Fibroblast of mammary gland (primary cell): ENCODE data around the gene SPTAN1.

Experiments
- DNase-seq: peaks from one replicate; pipeline ENCODE4 v3.0.0-alpha.2; 2010; ENCODE audit warnings: low read depth
- H3K4me3 ChIP-seq: 2 replicates; pipeline ENCODE4 v1.5.1; 2011; ENCODE audit warnings: low read depth, mild to moderate bottlenecking, low read length, moderate library complexity; ENCODE audit not compliant: control insufficient read depth
- TF ChIP-seq, protein P1 (sequence below): conservative IDR thresholded peaks from 2 replicates; pipeline ENCODE4 v1.5.1; 2011; ENCODE audit warnings: low read depth, low read length, inconsistent platforms; ENCODE audit not compliant: control insufficient read depth, insufficient read depth

The SPTAN1 gene

DNA sequence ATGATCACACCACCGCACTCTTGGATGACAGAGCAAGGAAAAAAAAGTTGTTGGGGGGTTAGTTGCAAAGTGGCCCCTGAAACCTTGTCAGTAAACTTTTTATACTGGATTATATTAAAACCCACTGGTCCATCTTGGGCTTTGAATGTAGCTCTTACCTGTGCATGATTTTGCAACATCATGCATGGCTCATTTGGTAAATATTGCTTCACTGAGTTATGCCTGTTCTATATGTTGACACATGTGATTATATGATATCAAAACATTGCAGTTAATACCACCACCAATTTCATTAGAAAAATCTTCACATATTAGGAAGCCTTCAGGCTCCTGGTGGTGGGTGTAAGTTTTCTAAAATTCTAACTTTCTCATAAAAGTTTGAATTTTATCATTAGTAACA lies 62.3 kb downstream of the SPTAN1 start:
- TF ChIP-seq, protein P1, sequence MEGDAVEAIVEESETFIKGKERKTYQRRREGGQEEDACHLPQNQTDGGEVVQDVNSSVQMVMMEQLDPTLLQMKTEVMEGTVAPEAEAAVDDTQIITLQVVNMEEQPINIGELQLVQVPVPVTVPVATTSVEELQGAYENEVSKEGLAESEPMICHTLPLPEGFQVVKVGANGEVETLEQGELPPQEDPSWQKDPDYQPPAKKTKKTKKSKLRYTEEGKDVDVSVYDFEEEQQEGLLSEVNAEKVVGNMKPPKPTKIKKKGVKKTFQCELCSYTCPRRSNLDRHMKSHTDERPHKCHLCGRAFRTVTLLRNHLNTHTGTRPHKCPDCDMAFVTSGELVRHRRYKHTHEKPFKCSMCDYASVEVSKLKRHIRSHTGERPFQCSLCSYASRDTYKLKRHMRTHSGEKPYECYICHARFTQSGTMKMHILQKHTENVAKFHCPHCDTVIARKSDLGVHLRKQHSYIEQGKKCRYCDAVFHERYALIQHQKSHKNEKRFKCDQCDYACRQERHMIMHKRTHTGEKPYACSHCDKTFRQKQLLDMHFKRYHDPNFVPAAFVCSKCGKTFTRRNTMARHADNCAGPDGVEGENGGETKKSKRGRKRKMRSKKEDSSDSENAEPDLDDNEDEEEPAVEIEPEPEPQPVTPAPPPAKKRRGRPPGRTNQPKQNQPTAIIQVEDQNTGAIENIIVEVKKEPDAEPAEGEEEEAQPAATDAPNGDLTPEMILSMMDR: no peak

DNA sequence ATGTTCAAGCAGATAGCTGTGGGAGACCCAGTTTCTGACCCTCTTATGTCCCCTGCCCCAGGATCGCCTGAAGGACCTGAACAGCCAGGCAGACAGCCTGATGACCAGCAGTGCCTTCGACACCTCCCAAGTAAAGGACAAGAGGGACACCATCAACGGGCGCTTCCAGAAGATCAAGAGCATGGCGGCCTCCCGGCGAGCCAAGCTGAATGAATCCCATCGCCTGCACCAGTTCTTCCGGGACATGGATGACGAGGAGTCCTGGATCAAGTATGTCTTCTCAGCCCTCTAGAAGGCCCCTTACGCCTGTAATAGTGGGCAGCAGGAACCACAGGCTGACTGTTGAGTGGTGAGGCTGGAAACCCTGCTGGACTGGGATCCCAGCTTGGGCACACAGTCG lies 63.2 kb downstream of the SPTAN1 start:
- DNase-seq: no peak
- TF ChIP-seq, protein P1: no peak

More for the DNA sequence above, 62.3 kb downstream of the SPTAN1 start:
- H3K4me3 ChIP-seq: no peak overlapping the region
- DNase-seq: no peak

DNA sequence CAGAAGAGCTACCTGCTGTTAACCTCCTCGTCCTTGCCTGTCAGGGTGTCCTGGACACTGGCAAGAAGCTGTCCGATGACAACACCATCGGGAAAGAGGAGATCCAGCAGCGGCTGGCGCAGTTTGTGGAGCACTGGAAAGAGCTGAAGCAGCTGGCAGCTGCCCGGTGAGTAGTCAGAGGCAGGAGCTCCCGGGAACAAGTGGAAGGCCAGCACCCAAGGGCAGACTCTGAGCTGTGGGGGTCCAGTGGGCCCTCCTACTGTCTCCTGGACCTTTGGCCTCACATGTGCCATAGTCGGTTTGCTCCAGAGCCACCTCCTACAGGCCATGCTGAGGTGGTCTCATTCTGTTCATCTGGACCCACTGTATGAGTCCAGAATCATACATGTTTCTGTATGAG lies 65.6 kb downstream of the SPTAN1 start:
- TF ChIP-seq, protein P1: no peak
- H3K4me3 ChIP-seq: no peak overlapping the region
- no peak for DNase-seq

More for the DNA sequence above, 63.2 kb downstream of the SPTAN1 start:
- no peak overlapping the region for H3K4me3 ChIP-seq

DNA sequence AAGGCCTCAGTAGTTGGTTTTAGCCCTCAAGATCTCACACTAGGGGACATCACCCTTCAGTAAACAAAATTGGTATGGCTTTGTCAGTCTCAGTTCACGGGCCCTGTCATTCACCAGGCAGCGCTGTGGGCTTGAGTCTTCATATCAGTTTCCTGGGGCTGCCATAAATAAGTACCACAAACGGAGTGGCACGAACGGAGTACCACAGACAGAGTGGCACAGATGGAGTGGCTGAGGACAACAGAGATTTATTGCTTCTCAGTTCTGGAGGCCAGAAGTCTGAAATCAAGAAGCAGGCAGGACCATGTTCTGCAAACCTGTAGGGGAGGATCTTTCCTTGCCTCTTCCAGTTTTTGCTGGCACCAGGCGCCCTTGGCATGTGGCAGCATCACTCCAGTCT lies 66.7 kb downstream of the SPTAN1 start:
- H3K4me3 ChIP-seq: no peak overlapping the region
- DNase-seq: no peak
- TF ChIP-seq, protein P1: no peak

DNA sequence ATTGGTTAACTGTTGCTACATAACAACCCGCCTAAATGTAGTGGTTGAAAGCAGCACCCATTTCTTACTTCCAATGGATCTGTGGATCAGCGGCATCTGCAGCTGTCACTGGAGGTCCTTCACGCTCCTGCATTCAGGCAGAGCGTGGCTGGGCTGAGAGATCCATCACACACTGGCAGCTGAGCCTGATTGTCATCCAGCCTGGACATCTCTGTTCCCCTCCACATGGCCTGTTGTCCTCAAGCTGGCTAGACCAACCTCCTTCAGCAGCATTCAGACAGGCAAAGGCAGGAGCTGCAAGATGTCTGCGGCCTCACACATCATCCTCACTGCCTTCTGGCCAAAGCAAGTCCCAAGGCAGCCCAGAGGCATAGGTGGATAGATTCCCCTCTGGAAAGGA lies 67.4 kb downstream of the SPTAN1 start:
- no peak for DNase-seq
- TF ChIP-seq, protein P1: no peak
- H3K4me3 ChIP-seq: no peak overlapping the region

DNA sequence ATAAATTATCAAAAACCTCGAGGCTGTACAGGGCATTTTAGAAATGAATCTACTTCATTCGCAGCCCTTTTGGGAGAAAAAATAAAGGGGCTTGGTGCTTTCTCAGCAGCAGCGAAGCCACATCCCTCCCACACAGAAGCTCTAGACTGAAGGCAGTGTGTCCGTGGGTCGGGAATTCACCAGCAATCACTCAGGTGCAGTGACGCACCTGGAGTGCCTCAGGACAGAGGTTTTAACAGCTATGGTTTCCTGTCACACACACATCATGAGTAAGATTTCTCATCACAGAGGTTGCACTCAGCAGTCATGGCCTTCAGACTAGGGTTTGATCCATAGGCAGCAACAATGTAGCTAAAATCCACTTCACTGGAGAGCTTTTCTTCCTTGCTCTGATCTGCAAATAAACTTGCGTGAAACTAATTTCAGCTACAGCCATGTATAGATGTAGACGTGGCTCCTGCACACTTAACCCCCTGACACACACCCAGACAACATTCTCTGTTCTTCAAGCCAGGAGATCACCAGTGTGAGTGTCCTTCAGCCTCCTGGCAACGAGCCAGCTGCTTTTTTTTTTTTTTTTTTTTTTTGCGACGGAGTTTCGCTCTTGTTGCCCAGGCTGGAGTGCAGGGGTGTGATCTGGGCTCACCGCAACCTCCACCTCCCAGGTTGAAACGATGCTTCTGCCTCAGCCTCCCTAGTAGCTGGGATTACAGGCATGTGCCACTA lies 69.5 kb downstream of the SPTAN1 start:
- DNase-seq: no peak
- TF ChIP-seq, protein P1: no peak
- H3K4me3 ChIP-seq: no peak overlapping the region

DNA sequence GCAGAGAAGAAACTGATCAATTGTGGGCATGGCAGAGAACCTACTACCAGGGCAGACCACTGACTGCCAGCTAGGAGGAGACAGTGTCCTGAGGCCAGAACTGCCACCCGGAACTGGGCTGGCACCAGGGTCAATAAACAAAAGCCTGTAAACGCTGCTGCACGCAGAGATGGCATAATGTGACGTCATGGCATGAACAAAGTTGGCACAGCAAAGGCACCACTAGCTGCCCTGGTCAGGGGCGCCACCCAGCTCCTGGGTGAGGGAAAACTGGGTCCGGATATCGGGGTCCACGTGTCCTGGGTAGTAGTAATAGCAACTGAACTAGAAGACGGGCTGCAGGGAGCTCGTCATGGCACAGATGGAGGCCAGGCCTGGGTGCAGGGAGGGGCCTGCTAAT lies 72.2 kb downstream of the SPTAN1 start:
- no peak overlapping the region for H3K4me3 ChIP-seq
- TF ChIP-seq, protein P1: no peak

More for the DNA sequence above, 72.2 kb downstream of the SPTAN1 start:
- DNase-seq: no peak
